Stimulated activated naive B cell treated with anti-CD40 and anti-IgM and Interleukin-4, amounts not matched to agents 10 μg/mL and 1 μg/mL and 100 μg/mL, for 72 hours (primary cell): ENCODE data around the gene KAT8.
"Not testable (repeated sequence)": the region's sequence is repeated elsewhere in the genome, so short reads cannot be mapped to it uniquely, and the experiment has no call there.

ENCODE experiments used
- ATAC-seq, 2 donors: fragments of 150-1000 bp; cut with Tn5 transposase; replicated peaks; 2 replicates each; pipeline ENCODE4 v1.10.0; 2021; ENCODE audit warnings: moderate library complexity in 1 of 2
- DNase-seq: peaks from one replicate; pipeline ENCODE4 v3.0.0; 2021
- H3K27ac Mint-ChIP-seq: one replicate; pipeline ENCODE4 v1.8.0; 2022; ENCODE audit warnings: mild to moderate bottlenecking, mixed read lengths
- H3K27me3 Mint-ChIP-seq, 2 donors: one replicate each; pipeline ENCODE4 v1.8.0; 2022; ENCODE audit warnings: mixed read lengths in 2 of 2
- H3K36me3 Mint-ChIP-seq, 2 donors: one replicate each; pipeline ENCODE4 v1.8.0; 2022; ENCODE audit warnings: mixed read lengths in 2 of 2, mild to moderate bottlenecking in 1 of 2
- H3K4me1 Mint-ChIP-seq, 2 donors: one replicate each; pipeline ENCODE4 v1.8.0; 2022; ENCODE audit warnings: mixed read lengths in 2 of 2, mild to moderate bottlenecking in 1 of 2
- H3K4me3 Mint-ChIP-seq, 2 donors: one replicate each; pipeline ENCODE4 v1.8.0; 2022; ENCODE audit warnings: mild to moderate bottlenecking in 2 of 2, mixed read lengths in 2 of 2, moderate library complexity in 1 of 2
- H3K9me3 Mint-ChIP-seq, 2 donors: one replicate each; pipeline ENCODE4 v1.8.0; 2022; ENCODE audit warnings: mixed read lengths in 2 of 2, mild to moderate bottlenecking in 1 of 2

The KAT8 gene

GRCh38 chr16:31149332-31149731, 31.9 kb downstream of the KAT8 start:
- ATAC-seq (no peak), DNase-seq (no peak)
- no peak overlapping the region for H3K27ac Mint-ChIP-seq
- H3K4me1 Mint-ChIP-seq = no peaks in the 10 kb centered on the region
- H3K27me3 Mint-ChIP-seq = peaks cover 8 to 21% of the 10 kb centered on the region in 2 donors
- no peaks in the 10 kb centered on the region for H3K36me3 Mint-ChIP-seq
- H3K9me3 Mint-ChIP-seq = no peaks in the 10 kb centered on the region
- no peak overlapping the region for H3K4me3 Mint-ChIP-seq

- no peaks in the 10 kb centered on the region for H3K4me1 Mint-ChIP-seq
- H3K9me3 Mint-ChIP-seq = no peaks in the 10 kb centered on the region
- no peaks in the 10 kb centered on the region for H3K36me3 Mint-ChIP-seq
- H3K27ac Mint-ChIP-seq = no peak within 1 kb of the TSS
- peaks cover 8 to 21% of the 10 kb centered on the region in 2 donors for H3K27me3 Mint-ChIP-seq
- ATAC-seq (no peak), DNase-seq (no peak)
- peak within 1 kb of the TSS in 1 of 2 donors; percentile 5 for H3K4me3 Mint-ChIP-seq
Observed at GRCh38 chr16:31149894-31150890, 32.7 kb downstream of the KAT8 start, which contains the start of gene PRSS36. PRSS36 (minus strand) TSS chr16:31150066; CDS start chr16:31150035, 31 bp downstream.

- not testable (repeated sequence) for H3K4me3 Mint-ChIP-seq, ATAC-seq, H3K36me3 Mint-ChIP-seq, DNase-seq, H3K4me1 Mint-ChIP-seq, H3K9me3 Mint-ChIP-seq
- peaks cover 8 to 21% of the 10 kb centered on the region in 2 donors for H3K27me3 Mint-ChIP-seq
- peak overlapping the region; percentile 10 for H3K27ac Mint-ChIP-seq
Observed at GRCh38 chr16:31150976-31151375, 33.5 kb downstream of the KAT8 start.

GRCh38 chr16:31157136-31157535, 39.7 kb downstream of the KAT8 start:
- DNase-seq (no peak), ATAC-seq (peak; percentile 75 to 80)
- Mint-ChIP-seq H3K36me3 (no peaks in the 10 kb centered on the region), H3K4me1 (peaks cover 3 to 8% of the 10 kb centered on the region in 2 donors), H3K27me3 (peaks cover 4 to 11% of the 10 kb centered on the region in 2 donors), H3K4me3 (peak overlapping the region in 1 of 2 donors; percentile 44), H3K9me3 (no peaks in the 10 kb centered on the region), H3K27ac (no peak overlapping the region)

GRCh38 chr16:31167315-31167714, 49.9 kb downstream of the KAT8 start:
- no peaks in the 10 kb centered on the region for H3K27me3 Mint-ChIP-seq
- DNase-seq (no peak), ATAC-seq (no peak)
- H3K4me3 Mint-ChIP-seq = no peak overlapping the region
- no peaks in the 10 kb centered on the region for H3K9me3 Mint-ChIP-seq
- no peaks in the 10 kb centered on the region for H3K4me1 Mint-ChIP-seq
- no peak overlapping the region for H3K27ac Mint-ChIP-seq
- no peaks in the 10 kb centered on the region for H3K36me3 Mint-ChIP-seq

GRCh38 chr16:31168848-31169247, 51.4 kb downstream of the KAT8 start:
- Mint-ChIP-seq H3K4me1 (no peaks in the 10 kb centered on the region), H3K36me3 (no peaks in the 10 kb centered on the region), H3K9me3 (no peaks in the 10 kb centered on the region), H3K4me3 (no peak overlapping the region), H3K27ac (no peak overlapping the region), H3K27me3 (no peaks in the 10 kb centered on the region)
- DNase-seq (no peak), ATAC-seq (no peak)

DNA sequence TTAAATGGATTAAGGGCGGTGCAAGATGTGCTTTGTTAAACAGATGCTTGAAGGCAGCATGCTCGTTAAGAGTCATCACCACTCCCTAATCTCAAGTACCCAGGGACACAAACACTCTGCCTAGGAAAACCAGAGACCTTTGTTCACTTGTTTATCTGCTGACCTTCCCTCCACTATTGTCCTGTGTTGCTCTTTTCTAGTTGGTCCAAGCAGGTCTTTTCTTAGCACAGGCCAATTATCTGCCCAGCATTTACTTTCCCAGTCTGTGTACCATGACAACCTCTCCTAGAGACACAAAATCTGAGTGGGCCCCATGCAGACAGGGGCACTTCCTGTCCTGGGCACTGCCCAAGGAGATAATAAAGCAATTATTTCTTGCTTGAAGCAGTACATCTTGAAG, 52.6 kb downstream of the KAT8 start:
- not testable (repeated sequence) for DNase-seq, H3K27me3 Mint-ChIP-seq, H3K27ac Mint-ChIP-seq, ATAC-seq, H3K4me3 Mint-ChIP-seq, H3K4me1 Mint-ChIP-seq, H3K36me3 Mint-ChIP-seq, H3K9me3 Mint-ChIP-seq

- Mint-ChIP-seq H3K27ac (peak overlapping the region; percentile 22), H3K4me1 (peaks cover 25 to 36% of the 10 kb centered on the region in 2 donors), H3K27me3 (no peaks in the 10 kb centered on the region), H3K36me3 (peaks cover 18 to 23% of the 10 kb centered on the region in 2 donors), H3K4me3 (peak overlapping the region in 1 of 2 donors; percentile 11), H3K9me3 (no peaks in the 10 kb centered on the region)
- peak; percentile 28 for DNase-seq
- peak; percentile 2 for ATAC-seq
Observed at GRCh38 chr16:31177136-31177535, 59.7 kb downstream of the KAT8 start.

- ATAC-seq (peak; percentile 15 to 28), DNase-seq (no peak)
- peaks cover 33 to 44% of the 10 kb centered on the region in 2 donors for H3K36me3 Mint-ChIP-seq
- peaks cover 38 to 54% of the 10 kb centered on the region in 2 donors for H3K4me1 Mint-ChIP-seq
- peak overlapping the region; percentile 100 for H3K27ac Mint-ChIP-seq
- H3K27me3 Mint-ChIP-seq = no peaks in the 10 kb centered on the region
- no peaks in the 10 kb centered on the region for H3K9me3 Mint-ChIP-seq
- peak overlapping the region; percentile 93 to 97 for H3K4me3 Mint-ChIP-seq
Observed at GRCh38 chr16:31179219-31179746, 61.8 kb downstream of the KAT8 start.

GRCh38 chr16:31179747-31180459, 62.4 kb downstream of the KAT8 start, which contains the start of gene FUS:
FUS (plus strand) TSS chr16:31180139; CDS start chr16:31180215, 76 bp downstream.
- H3K27me3 Mint-ChIP-seq = no peaks in the 10 kb centered on the region
- H3K4me1 Mint-ChIP-seq = peaks cover 40 to 58% of the 10 kb centered on the region in 2 donors
- peak within 1 kb of the TSS; percentile 93 to 97 for H3K4me3 Mint-ChIP-seq
- peaks cover 37 to 47% of the 10 kb centered on the region in 2 donors for H3K36me3 Mint-ChIP-seq
- DNase-seq = peak; percentile 82
- peak; percentile 61 to 64 for ATAC-seq
- H3K9me3 Mint-ChIP-seq = no peaks in the 10 kb centered on the region
- H3K27ac Mint-ChIP-seq = peak within 1 kb of the TSS; percentile 100
